ENCODE data around the gene PLEKHG1. TPM values are rescaled to one million over a fixed set of nuclear protein-coding genes. Genes with fewer than 3 reads are reported as not detected.

Gene PLEKHG1
- total RNA-seq, 2 donors from 2014 or later: 1.5 to 2.4 TPM

GRCh38 chr6:150627585-150628025, 27.9 kb downstream of the PLEKHG1 start:
- TF ChIP-seq, protein P1, sequence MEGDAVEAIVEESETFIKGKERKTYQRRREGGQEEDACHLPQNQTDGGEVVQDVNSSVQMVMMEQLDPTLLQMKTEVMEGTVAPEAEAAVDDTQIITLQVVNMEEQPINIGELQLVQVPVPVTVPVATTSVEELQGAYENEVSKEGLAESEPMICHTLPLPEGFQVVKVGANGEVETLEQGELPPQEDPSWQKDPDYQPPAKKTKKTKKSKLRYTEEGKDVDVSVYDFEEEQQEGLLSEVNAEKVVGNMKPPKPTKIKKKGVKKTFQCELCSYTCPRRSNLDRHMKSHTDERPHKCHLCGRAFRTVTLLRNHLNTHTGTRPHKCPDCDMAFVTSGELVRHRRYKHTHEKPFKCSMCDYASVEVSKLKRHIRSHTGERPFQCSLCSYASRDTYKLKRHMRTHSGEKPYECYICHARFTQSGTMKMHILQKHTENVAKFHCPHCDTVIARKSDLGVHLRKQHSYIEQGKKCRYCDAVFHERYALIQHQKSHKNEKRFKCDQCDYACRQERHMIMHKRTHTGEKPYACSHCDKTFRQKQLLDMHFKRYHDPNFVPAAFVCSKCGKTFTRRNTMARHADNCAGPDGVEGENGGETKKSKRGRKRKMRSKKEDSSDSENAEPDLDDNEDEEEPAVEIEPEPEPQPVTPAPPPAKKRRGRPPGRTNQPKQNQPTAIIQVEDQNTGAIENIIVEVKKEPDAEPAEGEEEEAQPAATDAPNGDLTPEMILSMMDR (conservative IDR thresholded peaks at IDR 0.05): no peak
- H3K27ac Mint-ChIP-seq: no peak overlapping the region
- WGBS, 2 experiments (ENCODE audit: insufficient coverage in 1 of 2, insufficient read length in 1 of 2): 90 to 100% methylated on average over 3 to 5 of the region's 5 CpGs
- H3K27me3 Mint-ChIP-seq (ENCODE audit: insufficient read depth): no peaks in the 10 kb centered on the region
- H3K9ac ChIP-seq (ENCODE audit: extremely low read depth, low read length, poor library complexity, severe bottlenecking): no peak overlapping the region
- H3K9me3 ChIP-seq (ENCODE audit: control insufficient read depth, low read length): no peaks in the 10 kb centered on the region
- no peaks in the 10 kb centered on the region for H3K27me3 ChIP-seq (ENCODE audit: control insufficient read depth, insufficient read depth, low read length, poor library complexity, severe bottlenecking)
- H3K4me3 Mint-ChIP-seq: no peak overlapping the region
- DNase-seq: no peak
- no peak overlapping the region for H3K4me3 ChIP-seq (ENCODE audit: low read length)
- no peaks in the 10 kb centered on the region for H3K9me3 Mint-ChIP-seq
- no peaks in the 10 kb centered on the region for H3K36me3 Mint-ChIP-seq (ENCODE audit: low read depth)
- H3K4me1 ChIP-seq (ENCODE audit: control insufficient read depth, insufficient read depth, low read length): no peaks in the 10 kb centered on the region
- no peaks in the 10 kb centered on the region for H3K36me3 ChIP-seq (ENCODE audit: control insufficient read depth, insufficient read depth, low read length)
- no peaks in the 10 kb centered on the region for H3K4me1 Mint-ChIP-seq
- no peak overlapping the region for H3K27ac ChIP-seq (ENCODE audit: low read depth, low read length)

DNA sequence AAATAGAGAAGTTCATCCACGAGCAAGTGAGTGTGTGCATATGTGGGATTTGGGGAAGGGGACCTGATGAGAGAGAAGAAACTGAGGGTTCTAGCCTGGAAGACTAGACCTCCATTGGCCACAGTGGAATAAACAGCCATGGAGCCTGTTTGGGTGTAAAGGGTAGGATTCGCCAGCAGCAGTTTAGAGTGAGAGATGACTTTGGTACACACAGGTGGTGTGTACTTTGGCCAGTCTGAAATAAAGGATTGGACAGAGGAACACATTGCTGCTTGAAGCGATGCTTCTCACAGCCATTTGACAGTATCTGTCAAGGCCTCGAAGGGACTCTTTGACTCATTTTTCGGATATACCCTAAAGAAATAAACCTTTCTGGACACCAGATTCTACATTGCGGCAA, 29.2 kb downstream of the PLEKHG1 start:
- H3K27ac Mint-ChIP-seq: no peak overlapping the region
- TF ChIP-seq, protein P1 (conservative IDR thresholded peaks at IDR 0.05): no peak
- Histone ChIP-seq H3K4me3 (ENCODE audit: low read length) (no peak overlapping the region), H3K36me3 (ENCODE audit: control insufficient read depth, insufficient read depth, low read length) (no peaks in the 10 kb centered on the region), H3K27ac (ENCODE audit: low read depth, low read length) (no peak overlapping the region), H3K4me1 (ENCODE audit: control insufficient read depth, insufficient read depth, low read length) (no peaks in the 10 kb centered on the region), H3K9me3 (ENCODE audit: control insufficient read depth, low read length) (no peaks in the 10 kb centered on the region), H3K27me3 (ENCODE audit: control insufficient read depth, insufficient read depth, low read length, poor library complexity, severe bottlenecking) (no peaks in the 10 kb centered on the region), H3K9ac (ENCODE audit: extremely low read depth, low read length, poor library complexity, severe bottlenecking) (no peak overlapping the region)
- H3K4me3 Mint-ChIP-seq: no peak overlapping the region
- WGBS, 2 experiments (ENCODE audit: insufficient coverage in 1 of 2, insufficient read length in 1 of 2): 74 to 77% methylated on average over 5 of the region's 6 CpGs
- H3K4me1 Mint-ChIP-seq: no peaks in the 10 kb centered on the region
- H3K9me3 Mint-ChIP-seq: no peaks in the 10 kb centered on the region
- H3K27me3 Mint-ChIP-seq (ENCODE audit: insufficient read depth): no peaks in the 10 kb centered on the region
- H3K36me3 Mint-ChIP-seq (ENCODE audit: low read depth): no peaks in the 10 kb centered on the region
- no peak for DNase-seq

GRCh38 chr6:150631283-150631983, 31.7 kb downstream of the PLEKHG1 start:
- Histone ChIP-seq H3K27me3 (ENCODE audit: control insufficient read depth, insufficient read depth, low read length, poor library complexity, severe bottlenecking) (no peaks in the 10 kb centered on the region), H3K27ac (ENCODE audit: low read depth, low read length) (no peak overlapping the region), H3K4me3 (ENCODE audit: low read length) (no peak overlapping the region), H3K36me3 (ENCODE audit: control insufficient read depth, insufficient read depth, low read length) (no peaks in the 10 kb centered on the region), H3K9ac (ENCODE audit: extremely low read depth, low read length, poor library complexity, severe bottlenecking) (no peak overlapping the region), H3K9me3 (ENCODE audit: control insufficient read depth, low read length) (no peaks in the 10 kb centered on the region), H3K4me1 (ENCODE audit: control insufficient read depth, insufficient read depth, low read length) (no peaks in the 10 kb centered on the region)
- no peak overlapping the region for H3K4me3 Mint-ChIP-seq
- no peak overlapping the region for H3K27ac Mint-ChIP-seq
- peaks cover 10% of the 10 kb centered on the region for H3K4me1 Mint-ChIP-seq
- no peak for DNase-seq
- H3K36me3 Mint-ChIP-seq (ENCODE audit: low read depth): no peaks in the 10 kb centered on the region
- no peaks in the 10 kb centered on the region for H3K27me3 Mint-ChIP-seq (ENCODE audit: insufficient read depth)
- 94 to 97% methylated on average over 6 to 12 of the region's 12 CpGs for WGBS, 2 experiments (ENCODE audit: insufficient coverage in 1 of 2, insufficient read length in 1 of 2)
- TF ChIP-seq, protein P1 (conservative IDR thresholded peaks at IDR 0.05): no peak
- H3K9me3 Mint-ChIP-seq: no peaks in the 10 kb centered on the region
